ENCODE data around the gene CLCN3. TPM values are rescaled to one million over a fixed set of nuclear protein-coding genes. Genes with fewer than 3 reads are reported as not detected.

Gene CLCN3
- total and polyA plus RNA-seq, 5 experiments from 2014 or later = 11.2 to 36.1 (median 11.8) TPM

- DNase-seq (no peak), ATAC-seq (no peak)
- Mint-ChIP-seq H3K4me1 (peaks cover 10 to 21% (median 10%) of the 10 kb centered on the region in 4 donors), H3K27ac (peak overlapping the region in 2 of 10 donors; percentile 29 to 44), H3K36me3 (peaks cover 6 to 70% (median 27%) of the 10 kb centered on the region in 3 donors), H3K4me3 (no peak overlapping the region), H3K27me3 (no peaks in the 10 kb centered on the region), H3K9me3 (no peaks in the 10 kb centered on the region)
- POLR2A ChIA-PET = no interaction called here
Measured at GRCh38 chr4:169640261-169640870, 20.0 kb downstream of the CLCN3 start.

GRCh38 chr4:169644802-169645201 is 24.4 kb downstream of the CLCN3 start:
- H3K4me1 Mint-ChIP-seq = peaks cover 4 to 9% (median 6%) of the 10 kb centered on the region in 4 donors
- H3K4me3 Mint-ChIP-seq = no peak overlapping the region
- ATAC-seq (no peak), DNase-seq (no peak)
- no peaks in the 10 kb centered on the region for H3K27me3 Mint-ChIP-seq
- H3K36me3 Mint-ChIP-seq = peaks cover 0 to 54% (median 13%) of the 10 kb centered on the region in 3 donors
- no peak overlapping the region for H3K27ac Mint-ChIP-seq
- POLR2A ChIA-PET = no interaction called here
- H3K9me3 Mint-ChIP-seq = no peaks in the 10 kb centered on the region

- DNase-seq (no peak), ATAC-seq (no peak)
- Mint-ChIP-seq H3K36me3 (peaks cover 0 to 47% (median 13%) of the 10 kb centered on the region in 3 donors), H3K27ac (no peak overlapping the region), H3K27me3 (no peaks in the 10 kb centered on the region), H3K9me3 (no peaks in the 10 kb centered on the region), H3K4me3 (no peak overlapping the region), H3K4me1 (peaks cover 4 to 11% (median 9%) of the 10 kb centered on the region in 4 donors)
- POLR2A ChIA-PET = no interaction called here
Measured at GRCh38 chr4:169645627-169646026, 25.2 kb downstream of the CLCN3 start.

GRCh38 chr4:169649545-169650226 is 29.3 kb downstream of the CLCN3 start:
- Mint-ChIP-seq H3K4me3 (no peak overlapping the region), H3K27me3 (no peaks in the 10 kb centered on the region), H3K9me3 (no peaks in the 10 kb centered on the region), H3K36me3 (peaks cover 0 to 43% (median 9%) of the 10 kb centered on the region in 3 donors), H3K4me1 (peaks cover 13 to 26% (median 20%) of the 10 kb centered on the region in 4 donors), H3K27ac (peak overlapping the region in 2 of 10 donors; percentile 5 to 6)
- ATAC-seq (no peak), DNase-seq (no peak)
- POLR2A ChIA-PET = interaction anchor here (1.2 kb wide), 1 partner anchor 10 kb away, joined by 7 read pairs; no protein-coding TSS in a partner anchor

- peaks cover 0 to 41% (median 11%) of the 10 kb centered on the region in 3 donors for H3K36me3 Mint-ChIP-seq
- H3K27ac Mint-ChIP-seq = peak overlapping the region in 1 of 10 donors; percentile 6
- POLR2A ChIA-PET = no interaction called here
- no peak for ATAC-seq
- DNase-seq = no peak
- H3K9me3 Mint-ChIP-seq = no peaks in the 10 kb centered on the region
- no peak overlapping the region for H3K4me3 Mint-ChIP-seq
- peaks cover 13 to 27% (median 20%) of the 10 kb centered on the region in 4 donors for H3K4me1 Mint-ChIP-seq
- H3K27me3 Mint-ChIP-seq = no peaks in the 10 kb centered on the region
Measured at GRCh38 chr4:169650227-169650936, 30.0 kb downstream of the CLCN3 start.

GRCh38 chr4:169652535-169652934 is 32.2 kb downstream of the CLCN3 start:
- no peak for ATAC-seq
- POLR2A ChIA-PET = no interaction called here
- no peaks in the 10 kb centered on the region for H3K27me3 Mint-ChIP-seq
- DNase-seq = no peak
- H3K27ac Mint-ChIP-seq = peak overlapping the region in 1 of 10 donors; percentile 48
- H3K9me3 Mint-ChIP-seq = no peaks in the 10 kb centered on the region
- peaks cover 0 to 37% (median 17%) of the 10 kb centered on the region in 3 donors for H3K36me3 Mint-ChIP-seq
- peaks cover 13 to 39% (median 24%) of the 10 kb centered on the region in 4 donors for H3K4me1 Mint-ChIP-seq
- H3K4me3 Mint-ChIP-seq = no peak overlapping the region

GRCh38 chr4:169655401-169655800 is 35.0 kb downstream of the CLCN3 start:
- no peaks in the 10 kb centered on the region for H3K27me3 Mint-ChIP-seq
- peaks cover 18 to 48% (median 29%) of the 10 kb centered on the region in 4 donors for H3K4me1 Mint-ChIP-seq
- DNase-seq (no peak), ATAC-seq (no peak)
- H3K36me3 Mint-ChIP-seq = peaks cover 0 to 26% (median 14%) of the 10 kb centered on the region in 3 donors
- no peak overlapping the region for H3K4me3 Mint-ChIP-seq
- no peaks in the 10 kb centered on the region for H3K9me3 Mint-ChIP-seq
- H3K27ac Mint-ChIP-seq = no peak overlapping the region
- POLR2A ChIA-PET = no interaction called here

- Mint-ChIP-seq H3K4me3 (no peak overlapping the region), H3K4me1 (peaks cover 14 to 45% (median 35%) of the 10 kb centered on the region in 4 donors), H3K9me3 (no peaks in the 10 kb centered on the region), H3K27ac (peak overlapping the region in 3 of 10 donors; percentile 8 to 65 (median 44)), H3K27me3 (no peaks in the 10 kb centered on the region), H3K36me3 (peaks cover 0 to 18% (median 14%) of the 10 kb centered on the region in 3 donors)
- ATAC-seq (no peak), DNase-seq (no peak)
- POLR2A ChIA-PET = no interaction called here
Measured at GRCh38 chr4:169657470-169658107, 37.2 kb downstream of the CLCN3 start.

GRCh38 chr4:169658196-169658595 is 37.8 kb downstream of the CLCN3 start:
- ATAC-seq (no peak), DNase-seq (no peak)
- H3K27ac Mint-ChIP-seq = peak overlapping the region in 5 of 10 donors; percentile 33 to 97 (median 65)
- POLR2A ChIA-PET = no interaction called here
- no peaks in the 10 kb centered on the region for H3K27me3 Mint-ChIP-seq
- peaks cover 0 to 15% (median 8%) of the 10 kb centered on the region in 3 donors for H3K36me3 Mint-ChIP-seq
- H3K4me1 Mint-ChIP-seq = peaks cover 14 to 45% (median 33%) of the 10 kb centered on the region in 4 donors
- H3K4me3 Mint-ChIP-seq = no peak overlapping the region
- H3K9me3 Mint-ChIP-seq = no peaks in the 10 kb centered on the region

GRCh38 chr4:169658975-169659715 is 38.8 kb downstream of the CLCN3 start:
- H3K4me1 Mint-ChIP-seq = peaks cover 13 to 47% (median 33%) of the 10 kb centered on the region in 4 donors
- peak overlapping the region in 9 of 10 donors; percentile 8 to 97 (median 90) for H3K27ac Mint-ChIP-seq
- H3K36me3 Mint-ChIP-seq = peaks cover 0 to 12% (median 8%) of the 10 kb centered on the region in 3 donors
- no peaks in the 10 kb centered on the region for H3K9me3 Mint-ChIP-seq
- H3K27me3 Mint-ChIP-seq = no peaks in the 10 kb centered on the region
- no peak for ATAC-seq
- H3K4me3 Mint-ChIP-seq = peak overlapping the region in 2 of 10 donors; percentile 14 to 68
- POLR2A ChIA-PET = interaction anchor here (1.1 kb wide), 2 partner anchors 10 to 47 kb away, joined by 6 to 7 read pairs; partner anchors contain the start of gene NEK1
- DNase-seq = no peak

- peak; percentile 98 for ATAC-seq
- Mint-ChIP-seq H3K9me3 (no peaks in the 10 kb centered on the region), H3K4me1 (peaks cover 11 to 46% (median 39%) of the 10 kb centered on the region in 4 donors), H3K36me3 (peaks cover 0 to 10% (median 8%) of the 10 kb centered on the region in 3 donors), H3K4me3 (peak overlapping the region; percentile 62 to 86 (median 80)), H3K27ac (peak overlapping the region; percentile 79 to 97 (median 92)), H3K27me3 (no peaks in the 10 kb centered on the region)
- POLR2A ChIA-PET = interaction anchor here (1.1 to 2.3 kb wide), 4 partner anchors 11 to 48 kb away, joined by 6 to 9 read pairs (median 8); partner anchors contain the start of gene NEK1
- DNase-seq = peak; percentile 16 to 89 (median 70)
Measured at GRCh38 chr4:169659716-169660670, 39.6 kb downstream of the CLCN3 start.

Data from naive thymus-derived CD8-positive, alpha-beta T cell (primary cell).